BLaER1 treated with 17β-estradiol and CSF1 and Interleukin-3, amounts not matched to agents 10 nM and 100 nM (cell line): ENCODE data around the gene CLIC6.

Experiments used
- H3K27ac ChIP-seq, 11 experiments: shearing (Covaris generic); formaldehyde crosslinking; 2 replicates each; pipeline ENCODE4 v1.8.1; 2022
- H3K27me3 ChIP-seq, 11 experiments: shearing (Covaris generic); formaldehyde crosslinking; 2 replicates each; pipeline ENCODE4 v1.8.1; 2022
- H3K36me3 ChIP-seq, 11 experiments: shearing (Covaris generic); formaldehyde crosslinking; 2 replicates each; pipeline ENCODE4 v1.8.1; 2022
- H3K4me1 ChIP-seq, 10 experiments: shearing (Covaris generic); formaldehyde crosslinking; 2 replicates each; pipeline ENCODE4 v1.8.1; 2022
- H3K4me2 ChIP-seq, 11 experiments: shearing (Covaris generic); formaldehyde crosslinking; 2 replicates each; pipeline ENCODE4 v1.8.1; 2022
- H3K4me3 ChIP-seq, 10 experiments: shearing (Covaris generic); formaldehyde crosslinking; 2 replicates each; pipeline ENCODE4 v1.8.1; 2022
- H3K9ac ChIP-seq, 11 experiments: shearing (Covaris generic); formaldehyde crosslinking; 2 replicates each; pipeline ENCODE4 v1.8.1; 2022
- H3K9me3 ChIP-seq, 11 experiments: shearing (Covaris generic); formaldehyde crosslinking; replicated peaks in 1 of 11; 2 replicates each; pipeline ENCODE4 v1.8.1; 2022
- H4K20me1 ChIP-seq, 11 experiments: shearing (Covaris generic); formaldehyde crosslinking; 2 replicates each; pipeline ENCODE4 v1.8.1; 2022
- Cebpa-rat ChIP-seq, 11 experiments: shearing (Covaris generic); IDR thresholded peaks; 2 replicates each; pipeline ENCODE4 v1.8.1; 2022

The CLIC6 gene

GRCh38 chr21:34668803-34669148 is at the start of gene CLIC6:
TSS of gene CLIC6 (plus strand) at chr21:34668994. CDS start at chr21:34669389, 395 bp downstream.
- H4K20me1 ChIP-seq = no peaks in the 10 kb centered on the region; a peak in 1 of 22 replicates
- H3K27ac ChIP-seq = no peak within 1 kb of the TSS
- H3K4me2 ChIP-seq = peak within 1 kb of the TSS; percentile 47 to 93 (median 65); a peak in 19 of 22 replicates
- H3K27me3 ChIP-seq = peaks cover 57 to 74% (median 69%) of the 10 kb centered on the region in 11 experiments
- no peaks in the 10 kb centered on the region for H3K36me3 ChIP-seq
- H3K9me3 ChIP-seq = peaks cover 13 to 39% (median 25%) of the 10 kb centered on the region in 11 experiments
- TF ChIP-seq Cebpa-rat (IDR thresholded peaks at IDR 0.05) = no peak
- peak within 1 kb of the TSS; percentile 13 to 63 (median 48); a peak in 16 of 20 replicates for H3K4me3 ChIP-seq
- H3K4me1 ChIP-seq = peaks cover 5 to 29% (median 7%) of the 10 kb centered on the region in 10 experiments; a peak in 17 of 20 replicates
- H3K9ac ChIP-seq = peak within 1 kb of the TSS in 3 of 11 experiments; percentile 35 to 56 (median 38); a peak in 3 of 22 replicates

- Histone ChIP-seq H3K4me2 (peak overlapping the region; percentile 15 to 97 (median 45); a peak in 20 of 22 replicates), H3K27ac (peak overlapping the region in 7 of 11 experiments; percentile 25 to 85 (median 51); a peak in 11 of 22 replicates), H3K4me1 (peaks cover 53 to 74% (median 66%) of the 10 kb centered on the region in 10 experiments), H3K27me3 (no peaks in the 10 kb centered on the region), H3K9me3 (peaks cover 0 to 16% (median 8%) of the 10 kb centered on the region in 11 experiments; a peak in 13 of 22 replicates), H3K36me3 (no peaks in the 10 kb centered on the region), H3K4me3 (no peak overlapping the region), H3K9ac (no peak overlapping the region), H4K20me1 (peaks cover 0 to 3% (median 0%) of the 10 kb centered on the region in 11 experiments; a peak in 1 of 22 replicates)
- no peak for TF ChIP-seq Cebpa-rat (IDR thresholded peaks at IDR 0.05)
Observed at GRCh38 chr21:34619841-34620665, 48.7 kb upstream of the CLIC6 start.

GRCh38 chr21:34621434-34622350 is 47.1 kb upstream of the CLIC6 start:
- peaks cover 0 to 16% (median 8%) of the 10 kb centered on the region in 11 experiments; a peak in 13 of 22 replicates for H3K9me3 ChIP-seq
- H3K4me3 ChIP-seq = no peak overlapping the region
- no peaks in the 10 kb centered on the region for H3K36me3 ChIP-seq
- H3K4me1 ChIP-seq = peaks cover 45 to 60% (median 52%) of the 10 kb centered on the region in 10 experiments
- TF ChIP-seq Cebpa-rat (IDR thresholded peaks at IDR 0.05) = no peak
- H3K27me3 ChIP-seq = no peaks in the 10 kb centered on the region
- H4K20me1 ChIP-seq = peaks cover 0 to 3% (median 0%) of the 10 kb centered on the region in 11 experiments; a peak in 1 of 22 replicates
- H3K27ac ChIP-seq = no peak overlapping the region
- no peak overlapping the region for H3K9ac ChIP-seq
- H3K4me2 ChIP-seq = peak overlapping the region in 2 of 11 experiments; percentile 26 to 41; a peak in 3 of 22 replicates

- Histone ChIP-seq H3K4me2 (peak overlapping the region; percentile 15 to 73 (median 37); a peak in 19 of 22 replicates), H3K27ac (peak overlapping the region in 1 of 11 experiments; percentile 41; a peak in 1 of 22 replicates)
Observed at GRCh38 chr21:34623516-34623915, 45.3 kb upstream of the CLIC6 start.

GRCh38 chr21:34625030-34625593 is 43.7 kb upstream of the CLIC6 start:
- Histone ChIP-seq H3K9ac (no peak overlapping the region), H3K27ac (no peak overlapping the region)

More at GRCh38 chr21:34623516-34623915, 45.3 kb upstream of the CLIC6 start:
- no peak overlapping the region for H3K4me3 ChIP-seq
- H3K9ac ChIP-seq = no peak overlapping the region
- no peak for TF ChIP-seq Cebpa-rat (IDR thresholded peaks at IDR 0.05)
- H3K36me3 ChIP-seq = no peaks in the 10 kb centered on the region
- H3K4me1 ChIP-seq = peaks cover 27 to 41% (median 35%) of the 10 kb centered on the region in 10 experiments
- no peaks in the 10 kb centered on the region for H3K27me3 ChIP-seq
- H3K9me3 ChIP-seq = peaks cover 0 to 18% (median 9%) of the 10 kb centered on the region in 11 experiments; a peak in 17 of 22 replicates
- H4K20me1 ChIP-seq = peaks cover 0 to 3% (median 0%) of the 10 kb centered on the region in 11 experiments; a peak in 1 of 22 replicates

GRCh38 chr21:34626131-34626530 is 42.7 kb upstream of the CLIC6 start:
- Histone ChIP-seq H3K36me3 (no peaks in the 10 kb centered on the region), H3K4me3 (no peak overlapping the region), H3K9me3 (peaks cover 0 to 23% (median 16%) of the 10 kb centered on the region in 11 experiments; a peak in 18 of 22 replicates), H4K20me1 (peaks cover 0 to 3% (median 0%) of the 10 kb centered on the region in 11 experiments; a peak in 2 of 22 replicates), H3K27ac (no peak overlapping the region), H3K9ac (no peak overlapping the region), H3K27me3 (no peaks in the 10 kb centered on the region), H3K4me2 (no peak overlapping the region), H3K4me1 (peaks cover 9 to 18% (median 12%) of the 10 kb centered on the region in 10 experiments; a peak in 19 of 20 replicates)
- TF ChIP-seq Cebpa-rat (IDR thresholded peaks at IDR 0.05) = no peak

More at GRCh38 chr21:34625030-34625593, 43.7 kb upstream of the CLIC6 start:
- no peak for TF ChIP-seq Cebpa-rat (IDR thresholded peaks at IDR 0.05)
- no peak overlapping the region for H3K4me3 ChIP-seq
- no peaks in the 10 kb centered on the region for H3K36me3 ChIP-seq
- no peak overlapping the region for H3K4me2 ChIP-seq
- peaks cover 0 to 29% (median 19%) of the 10 kb centered on the region in 11 experiments; a peak in 18 of 22 replicates for H3K9me3 ChIP-seq
- H3K27me3 ChIP-seq = no peaks in the 10 kb centered on the region
- H3K4me1 ChIP-seq = peaks cover 13 to 25% (median 19%) of the 10 kb centered on the region in 10 experiments
- H4K20me1 ChIP-seq = peaks cover 0 to 3% (median 0%) of the 10 kb centered on the region in 11 experiments; a peak in 1 of 22 replicates

GRCh38 chr21:34630536-34631143 is 38.2 kb upstream of the CLIC6 start:
- H3K27me3 ChIP-seq = no peaks in the 10 kb centered on the region
- TF ChIP-seq Cebpa-rat (IDR thresholded peaks at IDR 0.05) = no peak
- H3K9ac ChIP-seq = no peak overlapping the region
- H3K4me1 ChIP-seq = peaks cover 0 to 9% (median 4%) of the 10 kb centered on the region in 10 experiments; a peak in 7 of 20 replicates
- H3K9me3 ChIP-seq = peaks cover 0 to 15% (median 11%) of the 10 kb centered on the region in 11 experiments; a peak in 16 of 22 replicates
- no peak overlapping the region for H3K27ac ChIP-seq
- no peak overlapping the region for H3K4me2 ChIP-seq
- no peaks in the 10 kb centered on the region for H3K36me3 ChIP-seq
- H4K20me1 ChIP-seq = no peaks in the 10 kb centered on the region; a peak in 1 of 22 replicates
- H3K4me3 ChIP-seq = no peak overlapping the region
